Panc1 (cell line): ENCODE data around the gene GPLD1. TPM values are rescaled to one million over a fixed set of nuclear protein-coding genes. Genes with fewer than 3 reads are reported as not detected.

Source experiments
- ATAC-seq: fragments of 200-7000 bp; cut with Tn5 transposase; 2 replicates; pipeline ENCODE4 v1.9.1; 2020; ENCODE audit warnings: mild to moderate bottlenecking, moderate library complexity
- BruUV-seq: library from RNA; stranded (reverse); fragments of 400-500 nt; replicated peaks from 2 replicates; lab custom pipeline; 2021; lab: Mats Ljungman, UMichigan
- CTCF ChIA-PET: fragments of 300-600 bp; sonication (Branson Sonifier 250); formaldehyde crosslinking; loops from one replicate; lab custom pipeline; 2022; ENCODE audit warnings: antibody characterized with exemption; lab: Charles Lee
- POLR2A ChIA-PET: fragments of 300-600 bp; sonication (Branson Sonifier 250); formaldehyde crosslinking; loops from one replicate; lab custom pipeline; 2022; ENCODE audit warnings: antibody characterized with exemption; lab: Charles Lee
- DNase-seq: peaks from one replicate; pipeline ENCODE4 v3.0.0-alpha.2; 2010; ENCODE audit warnings: low read depth, low spot score
- H3K27ac ChIP-seq: 2 replicates; pipeline ENCODE4 v1.5.1; 2011; ENCODE audit warnings: mild to moderate bottlenecking, low read length, inconsistent platforms
- H3K27me3 ChIP-seq: fragments of 200-500 bp; sonication (Bioruptor generic); 2 replicates; pipeline ENCODE4 v1.6.0; 2014; ENCODE audit warnings: low read length, inconsistent platforms; ENCODE audit not compliant: control insufficient read depth, insufficient read depth
- H3K36me3 ChIP-seq: fragments of 200-500 bp; sonication (Bioruptor generic); 2 replicates; pipeline ENCODE4 v1.5.1; 2014; ENCODE audit warnings: inconsistent platforms, mild to moderate bottlenecking, low read length, moderate library complexity; ENCODE audit not compliant: control insufficient read depth, insufficient read depth
- H3K4me1 ChIP-seq: 2 replicates; pipeline ENCODE4 v1.5.1; 2011; ENCODE audit warnings: inconsistent platforms, mild to moderate bottlenecking, low read length, moderate library complexity; ENCODE audit not compliant: control insufficient read depth, insufficient read depth
- H3K4me3 ChIP-seq, 2 experiments: 2 replicates each; pipeline ENCODE4 v1.5.1; 2011 to 2012; ENCODE audit warnings: low read depth in 2 of 2, low read length in 2 of 2, mild to moderate bottlenecking in 2 of 2, inconsistent platforms in 1 of 2, moderate library complexity in 1 of 2
- H3K9me3 ChIP-seq: fragments of 200-500 bp; sonication (Bioruptor generic); 2 replicates; pipeline ENCODE4 v1.5.1; 2014; ENCODE audit warnings: low read depth, mild to moderate bottlenecking, inconsistent platforms, low read length, moderate library complexity; ENCODE audit not compliant: control insufficient read depth, insufficient read depth
- POLR2AphosphoS5 ChIP-seq: IDR thresholded peaks from 2 replicates; pipeline ENCODE4 v1.6.1; 2012; ENCODE audit warnings: mild to moderate bottlenecking, low read depth, low read length, moderate library complexity
- REST ChIP-seq, 2 experiments: IDR thresholded peaks; 2 replicates each; pipeline ENCODE4 v1.6.1; 2011 to 2012; ENCODE audit warnings: low read depth in 2 of 2, control low read depth in 1 of 2, low read length in 1 of 2, mild to moderate bottlenecking in 1 of 2, moderate library complexity in 1 of 2; ENCODE audit not compliant: insufficient read depth in 1 of 2
- SIN3A ChIP-seq: IDR thresholded peaks from 2 replicates; pipeline ENCODE4 v1.6.1; 2012; ENCODE audit warnings: low read depth, mild to moderate bottlenecking, low read length, moderate library complexity, borderline replicate concordance; ENCODE audit not compliant: insufficient read depth
- TCF7L2 ChIP-seq: IDR thresholded peaks from 2 replicates; pipeline ENCODE4 v1.6.1; 2011; ENCODE audit warnings: mild to moderate bottlenecking, low read depth, low read length, inconsistent platforms
- in situ Hi-C: cut with HindIII; loops from 2 replicates; pipeline ENCODE4 v1.10.0; 2016; ENCODE audit warnings: low sequenced_read_pairs, low pct_unique_long_range_greater_than_20kb
- intact Hi-C: fragments of 100-400 bp; cut with micrococcal nuclease; formaldehyde crosslinking; loops from one replicate; pipeline ENCODE4 v1.10.0; 2022; ENCODE audit not compliant: unreplicated experiment
- total RNA-seq: library from RNA; stranded (reverse); gene quantifications from one replicate; pipeline ENCODE4 v1.2.1, GENCODE V29; 2021; ENCODE audit not compliant: unreplicated experiment
- TF ChIP-seq, protein P1 (sequence below): fragments of 450-650 bp; IDR thresholded peaks from 2 replicates; pipeline ENCODE4 v1.5.1; 2017; ENCODE audit warnings: mild to moderate bottlenecking

Gene GPLD1
- total RNA-seq, 1 experiment from 2014 or later: 0.98 TPM

DNA sequence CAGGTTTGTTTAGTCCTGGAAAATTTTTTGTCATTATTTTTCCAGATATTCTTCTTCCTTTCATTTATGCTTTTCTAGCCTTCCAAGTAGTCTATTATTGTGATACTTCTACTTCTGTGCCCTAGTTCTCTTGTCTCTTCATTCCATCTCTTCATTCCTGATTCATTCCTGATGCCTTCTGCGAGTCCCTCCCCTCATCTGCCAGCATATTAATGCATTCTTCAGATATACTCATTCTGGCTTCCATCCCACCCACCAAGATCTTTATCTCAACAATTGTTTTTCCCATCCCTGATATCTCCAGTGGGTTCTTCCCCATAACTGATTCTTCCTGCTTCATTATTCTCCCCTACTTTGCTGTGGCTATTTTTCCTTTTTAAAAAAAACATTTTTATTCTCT, 40.6 kb upstream of the GPLD1 start:
- H3K4me3 ChIP-seq: no peak overlapping the region
- DNase-seq (no peak), ATAC-seq (no peak)
- no peak overlapping the region for H3K27ac ChIP-seq
- no peaks in the 10 kb centered on the region for H3K9me3 ChIP-seq
- in situ Hi-C loops: no loop called here
- intact Hi-C loops: loop anchor here (10.0 kb wide), 1 partner anchor 235 kb away; no protein-coding TSS in a partner anchor
- H3K36me3 ChIP-seq: no peaks in the 10 kb centered on the region
- POLR2A ChIA-PET: no interaction called here
- no peaks in the 10 kb centered on the region for H3K4me1 ChIP-seq
- CTCF ChIA-PET: no interaction called here
- BruUV-seq: no TSS peak
- TF ChIP-seq POLR2AphosphoS5 (no peak), TCF7L2 (no peak), SIN3A (no peak), REST (IDR thresholded peaks at IDR 0.05; ENCODE audit: insufficient read depth in 1 of 2, low read depth in 2 of 2, low read length in 1 of 2) (no peak)
- TF ChIP-seq, protein P1, sequence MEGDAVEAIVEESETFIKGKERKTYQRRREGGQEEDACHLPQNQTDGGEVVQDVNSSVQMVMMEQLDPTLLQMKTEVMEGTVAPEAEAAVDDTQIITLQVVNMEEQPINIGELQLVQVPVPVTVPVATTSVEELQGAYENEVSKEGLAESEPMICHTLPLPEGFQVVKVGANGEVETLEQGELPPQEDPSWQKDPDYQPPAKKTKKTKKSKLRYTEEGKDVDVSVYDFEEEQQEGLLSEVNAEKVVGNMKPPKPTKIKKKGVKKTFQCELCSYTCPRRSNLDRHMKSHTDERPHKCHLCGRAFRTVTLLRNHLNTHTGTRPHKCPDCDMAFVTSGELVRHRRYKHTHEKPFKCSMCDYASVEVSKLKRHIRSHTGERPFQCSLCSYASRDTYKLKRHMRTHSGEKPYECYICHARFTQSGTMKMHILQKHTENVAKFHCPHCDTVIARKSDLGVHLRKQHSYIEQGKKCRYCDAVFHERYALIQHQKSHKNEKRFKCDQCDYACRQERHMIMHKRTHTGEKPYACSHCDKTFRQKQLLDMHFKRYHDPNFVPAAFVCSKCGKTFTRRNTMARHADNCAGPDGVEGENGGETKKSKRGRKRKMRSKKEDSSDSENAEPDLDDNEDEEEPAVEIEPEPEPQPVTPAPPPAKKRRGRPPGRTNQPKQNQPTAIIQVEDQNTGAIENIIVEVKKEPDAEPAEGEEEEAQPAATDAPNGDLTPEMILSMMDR: no peak
- no peaks in the 10 kb centered on the region for H3K27me3 ChIP-seq

GRCh38 chr6:24524805-24525204, 35.4 kb upstream of the GPLD1 start:
- Histone ChIP-seq H3K9me3 (no peaks in the 10 kb centered on the region), H3K4me3 (no peak overlapping the region), H3K4me1 (no peaks in the 10 kb centered on the region), H3K27me3 (no peaks in the 10 kb centered on the region), H3K36me3 (no peaks in the 10 kb centered on the region), H3K27ac (no peak overlapping the region)
- in situ Hi-C loops (no loop called here), intact Hi-C loops (loop anchor here (2.0 to 10.0 kb wide), 4 partner anchors 52 to 240 kb away; no protein-coding TSS in a partner anchor)
- TF ChIP-seq TCF7L2: no peak
- TF ChIP-seq, protein P1: peak; percentile 78
- TF ChIP-seq SIN3A: no peak
- TF ChIP-seq REST (IDR thresholded peaks at IDR 0.05; ENCODE audit: insufficient read depth in 1 of 2, low read depth in 2 of 2, low read length in 1 of 2): no peak
- no peak for TF ChIP-seq POLR2AphosphoS5
- DNase-seq (peak; percentile 36), ATAC-seq (peak; percentile 83)
- ChIA-PET CTCF (no interaction called here), POLR2A (no interaction called here)
- no TSS peak for BruUV-seq
